Measurements from ENCODE around the gene TTLL11. TPM values are rescaled to one million over a fixed set of nuclear protein-coding genes. Genes with fewer than 3 reads are reported as not detected.
A peak's percentile ranks its signal among the peaks of the same experiment; 100 is the strongest.
"Not testable (repeated sequence)": the region's sequence is repeated elsewhere in the genome, so short reads cannot be mapped to it uniquely, and the experiment has no call there.

Gene TTLL11
- total RNA-seq, 1 experiment from 2014 or later, result 4.0 TPM

GRCh38 chr9:122015170-122015821 is 77.8 kb downstream of the TTLL11 start:
- DNase-seq (ENCODE audit: extremely low read depth, low read depth), result no peak

DNA sequence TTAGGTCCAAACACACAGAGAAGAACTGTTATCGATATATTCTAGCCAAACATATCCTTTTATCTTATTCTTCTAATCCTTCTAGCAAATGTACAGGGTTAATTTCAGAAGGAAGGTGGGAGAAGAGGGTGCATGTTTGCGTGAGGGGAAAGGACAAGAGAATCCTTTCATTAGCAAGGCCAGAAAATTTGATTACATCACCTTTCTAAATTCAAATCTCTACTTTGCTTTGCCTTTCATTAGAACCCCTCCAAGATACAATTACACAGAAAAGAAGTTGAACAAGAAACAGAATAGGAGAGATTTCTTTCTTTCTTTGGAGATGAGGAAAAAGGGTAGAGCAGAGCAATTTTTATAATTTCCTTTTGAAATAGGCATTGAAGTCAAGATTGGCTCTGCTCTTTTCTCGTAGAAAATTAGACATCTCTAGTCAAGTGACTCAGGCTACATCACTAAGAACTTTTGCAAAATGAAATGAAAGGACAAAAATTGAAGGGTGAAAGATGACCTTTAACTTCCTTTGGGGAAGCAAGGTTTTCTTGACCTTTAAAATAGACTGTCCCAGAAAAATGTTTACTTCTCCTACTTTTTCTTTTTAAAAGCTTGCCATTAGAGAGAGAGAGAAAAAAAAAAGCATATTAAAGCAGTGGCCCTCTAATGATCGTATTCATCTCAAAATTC is 81.2 kb downstream of the TTLL11 start:
- no peak for DNase-seq (ENCODE audit: extremely low read depth, low read depth)

GRCh38 chr9:122008559-122008958 is 84.5 kb downstream of the TTLL11 start:
- DNase-seq (ENCODE audit: extremely low read depth, low read depth), result no peak

- DNase-seq (ENCODE audit: extremely low read depth, low read depth), result no peak
Observed at GRCh38 chr9:122007837-122008236, 85.3 kb downstream of the TTLL11 start.

DNA sequence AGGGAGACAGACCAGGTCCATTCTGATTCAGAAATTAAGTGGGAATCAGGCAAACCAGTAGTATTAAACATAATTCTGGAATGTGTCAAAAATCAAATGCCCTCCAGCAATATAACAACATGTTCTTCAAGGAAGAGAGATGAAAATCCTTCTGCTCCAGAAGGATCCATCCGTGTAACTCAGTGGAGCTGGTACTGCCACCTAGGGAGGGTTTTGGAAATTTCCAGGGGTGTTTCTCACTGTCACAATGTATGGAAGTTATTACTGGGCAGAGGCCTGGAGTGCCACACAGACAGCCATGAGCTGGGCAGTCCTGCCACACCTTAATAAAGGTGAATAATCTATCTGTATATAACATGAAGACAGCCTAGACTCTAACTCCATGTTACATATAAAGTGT is 87.5 kb downstream of the TTLL11 start:
- DNase-seq (ENCODE audit: extremely low read depth, low read depth), result peak; percentile 27

DNA sequence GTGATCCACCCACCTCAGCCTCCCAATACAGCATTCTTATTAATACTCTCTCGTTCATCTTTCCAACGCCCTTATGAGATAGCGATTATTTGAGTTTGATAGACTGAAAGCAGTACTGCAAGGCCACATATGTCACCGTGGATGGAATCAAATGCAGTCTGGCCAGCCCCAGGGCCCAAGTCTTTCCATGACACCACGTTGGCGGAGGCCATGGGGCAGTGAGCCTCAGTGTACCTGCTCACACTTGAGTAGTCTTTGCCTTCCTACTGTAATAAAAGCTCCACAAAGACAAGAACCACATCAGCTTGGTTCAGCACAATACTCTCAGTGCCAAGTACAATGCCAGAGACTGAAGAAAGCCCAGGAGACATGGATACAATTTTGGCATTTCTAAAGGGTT is 88.5 kb downstream of the TTLL11 start:
- DNase-seq (ENCODE audit: extremely low read depth, low read depth), result no peak

DNA sequence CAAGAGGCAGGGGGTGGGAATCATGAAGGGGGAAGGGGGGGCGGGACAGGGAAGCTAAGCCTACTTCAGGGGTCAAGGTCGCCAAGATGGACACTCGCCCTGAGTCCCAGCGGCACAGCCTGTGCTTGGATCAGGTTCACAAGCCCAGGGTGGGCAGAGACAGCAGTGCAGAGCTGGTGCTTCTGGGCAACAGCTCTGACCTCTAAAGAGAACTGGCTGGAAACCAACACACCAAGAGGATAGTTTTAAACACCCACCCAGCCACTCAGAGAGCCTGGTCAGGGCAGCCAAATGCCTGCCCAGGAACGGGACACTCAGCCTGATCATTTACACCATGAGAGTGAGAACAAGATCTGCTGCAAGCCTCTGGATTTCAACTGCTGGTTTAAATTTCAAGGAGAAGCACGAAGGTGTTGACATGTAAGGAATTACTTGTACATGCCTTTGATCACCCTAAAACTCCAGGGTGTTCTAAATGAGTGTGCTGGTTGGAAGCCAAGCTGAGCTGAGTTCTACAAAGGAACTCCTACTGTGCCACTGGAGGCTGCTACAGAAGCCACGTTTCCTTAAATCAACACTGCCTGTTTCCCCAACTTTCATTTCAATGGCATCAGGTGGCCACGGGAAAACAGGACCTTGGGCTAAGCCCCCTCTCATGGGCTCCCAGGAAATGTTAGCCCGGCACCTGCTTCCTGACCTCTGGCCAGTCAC is 91.5 kb downstream of the TTLL11 start:
- DNase-seq (ENCODE audit: extremely low read depth, low read depth), result no peak

DNA sequence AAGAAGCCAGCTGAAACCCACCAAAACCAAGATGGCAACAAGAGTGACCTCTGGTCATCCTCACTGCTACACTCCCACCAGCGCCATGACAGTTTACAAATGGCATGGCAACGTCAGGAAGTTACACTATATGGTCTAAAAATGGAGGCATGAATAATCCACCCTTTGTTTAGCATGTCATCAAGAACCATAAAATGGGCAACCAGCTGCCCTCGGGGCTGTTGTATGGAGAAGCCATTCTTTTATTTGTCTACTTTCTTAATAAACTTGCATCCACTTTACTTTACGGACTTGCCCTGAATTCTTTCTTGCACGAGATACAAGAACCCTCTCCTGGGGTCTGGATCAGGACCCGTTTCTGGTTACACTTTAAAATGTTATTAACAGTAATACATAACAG is 92.6 kb downstream of the TTLL11 start:
- not testable (repeated sequence) for DNase-seq (ENCODE audit: extremely low read depth, low read depth)

DNA sequence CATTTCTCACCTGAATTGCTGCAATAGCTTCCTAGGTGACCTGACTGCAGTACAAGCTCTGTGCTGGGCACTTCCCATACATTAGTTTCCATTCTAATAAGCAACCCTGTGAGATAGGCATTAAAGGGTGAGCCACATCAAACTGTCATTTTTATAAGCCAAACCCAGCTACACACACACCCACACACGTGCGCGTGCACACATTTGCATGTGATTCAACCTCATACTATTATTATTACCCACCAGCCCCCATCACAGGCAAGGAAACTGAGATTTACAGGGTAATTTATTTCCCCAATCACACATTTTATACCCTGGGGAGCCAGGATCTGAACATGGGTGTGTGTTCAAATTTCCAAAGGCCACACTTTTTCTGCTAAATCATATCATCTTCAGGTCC is 93.6 kb downstream of the TTLL11 start:
- DNase-seq (ENCODE audit: extremely low read depth, low read depth), result no peak

DNA sequence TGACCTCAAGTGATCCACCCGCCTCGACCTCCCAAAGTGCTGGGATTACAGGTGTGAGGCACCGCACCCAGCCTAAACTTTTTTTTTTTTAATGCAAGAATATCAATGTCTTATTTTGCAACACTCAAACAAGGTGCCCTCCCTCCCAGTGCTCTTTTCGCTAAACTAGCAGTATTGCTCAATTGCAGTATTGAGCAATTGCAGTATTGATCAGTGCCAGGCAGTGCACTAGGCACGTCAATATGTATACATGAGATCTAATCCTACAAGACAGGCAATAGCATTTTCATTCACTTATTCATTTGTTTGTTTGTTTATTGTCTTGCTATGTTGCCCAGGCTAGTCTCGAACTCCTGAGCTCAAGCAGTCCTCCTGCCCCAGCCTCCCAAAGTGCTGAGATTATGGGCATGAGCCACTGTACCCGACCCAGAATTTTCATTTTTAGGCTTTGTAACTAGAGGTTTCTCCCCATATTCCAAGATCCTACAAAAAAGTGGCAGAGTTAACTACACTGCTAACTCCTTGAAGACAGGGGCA is 94.5 kb downstream of the TTLL11 start:
- DNase-seq (ENCODE audit: extremely low read depth, low read depth), result no peak

DNA sequence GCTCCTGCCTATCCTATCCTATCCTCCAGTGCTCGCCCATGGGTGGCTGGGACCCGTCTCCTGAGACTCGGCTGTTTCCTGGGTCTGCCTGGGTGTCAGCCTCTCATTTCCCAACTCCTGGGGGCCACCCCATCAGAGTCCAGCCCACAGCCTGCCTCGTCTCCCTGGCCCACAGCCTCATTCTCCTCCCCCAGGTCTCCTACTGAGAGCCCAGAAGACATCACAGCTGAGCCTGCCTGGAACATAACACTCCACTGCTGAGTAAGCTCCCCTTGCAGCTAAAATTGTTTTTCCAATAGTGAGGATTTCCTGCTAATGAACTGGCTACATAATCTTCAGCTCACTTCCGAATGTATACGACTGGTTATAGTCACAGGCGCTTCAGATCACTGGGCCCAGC is 95.3 kb downstream of the TTLL11 start:
- no peak for DNase-seq (ENCODE audit: extremely low read depth, low read depth)

- no peak for DNase-seq (ENCODE audit: extremely low read depth, low read depth)
Observed at GRCh38 chr9:121996783-121997182, 96.3 kb downstream of the TTLL11 start.

- no peak for DNase-seq (ENCODE audit: extremely low read depth, low read depth)
Observed at GRCh38 chr9:121995997-121996396, 97.1 kb downstream of the TTLL11 start.

GRCh38 chr9:121992571-121993212 is 100.4 kb downstream of the TTLL11 start:
- peak; percentile 67 for DNase-seq (ENCODE audit: extremely low read depth, low read depth)

- no peak for DNase-seq (ENCODE audit: extremely low read depth, low read depth)
Observed at GRCh38 chr9:121991307-121991661, 101.8 kb downstream of the TTLL11 start.

DNA sequence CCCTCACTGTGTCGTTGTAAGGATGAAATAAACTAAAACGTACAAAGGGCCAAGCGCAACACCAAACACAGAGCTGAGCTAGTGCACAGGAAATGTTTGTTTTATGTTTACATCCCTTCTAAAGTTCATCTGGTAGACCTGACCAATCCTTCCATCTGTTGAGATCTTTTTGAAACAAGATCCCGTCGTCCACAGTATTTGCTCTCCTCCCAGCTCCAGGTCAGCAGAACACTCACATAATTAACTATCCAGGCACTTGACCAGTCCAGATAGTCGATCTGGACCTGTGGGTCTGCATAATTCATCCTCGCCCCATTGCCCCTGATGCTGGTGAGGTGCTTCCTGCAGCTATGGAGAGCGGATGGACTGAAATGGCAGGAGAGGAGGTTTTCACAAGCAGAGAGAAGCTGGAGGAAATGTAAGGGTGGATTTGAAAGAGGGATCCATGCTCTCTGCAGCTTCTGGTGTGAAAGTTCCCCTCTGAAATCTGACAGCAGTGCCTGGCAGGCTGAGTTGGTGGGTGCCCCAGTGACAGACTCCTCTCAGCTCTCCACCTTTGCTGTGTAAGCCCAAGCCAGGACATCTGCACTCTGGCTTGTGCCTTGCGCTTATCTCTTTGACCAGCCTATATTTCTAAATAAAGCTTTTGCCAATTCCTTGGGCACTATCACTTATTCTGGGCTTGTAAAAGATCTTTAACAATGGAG is 102.4 kb downstream of the TTLL11 start:
- DNase-seq (ENCODE audit: extremely low read depth, low read depth), result no peak

- DNase-seq (ENCODE audit: extremely low read depth, low read depth), result no peak
Observed at GRCh38 chr9:121989010-121989409, 104.1 kb downstream of the TTLL11 start.

DNA sequence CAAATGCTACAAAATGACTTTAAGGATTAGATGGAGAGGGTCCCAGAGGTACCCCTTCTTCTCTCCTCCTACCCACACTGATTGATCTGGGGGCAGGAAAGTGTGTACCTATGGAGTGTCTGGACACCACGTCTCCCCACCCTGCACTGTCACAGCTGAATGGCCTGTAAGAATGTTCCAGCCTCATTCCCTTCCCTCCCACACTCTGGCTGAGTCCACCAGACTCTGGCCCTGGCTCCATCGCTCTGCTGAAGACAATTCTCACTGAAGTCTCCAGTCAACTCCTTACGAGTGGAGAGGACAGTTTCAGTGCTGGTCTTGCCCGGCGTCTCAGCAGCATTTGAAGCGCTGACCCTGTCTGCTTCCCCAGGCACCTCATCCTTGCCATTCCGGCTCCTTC is 105.8 kb downstream of the TTLL11 start:
- no peak for DNase-seq (ENCODE audit: extremely low read depth, low read depth)

GRCh38 chr9:121985792-121986494 is 107.2 kb downstream of the TTLL11 start:
- no peak for DNase-seq (ENCODE audit: extremely low read depth, low read depth)
